HUES6 (cell line): ENCODE measurements around the gene DPP4.

Experiments used
- H3K27ac ChIP-seq: 2 replicates; pipeline ENCODE4 v1.7.0; 2013; ENCODE audit warnings: low read depth, mild to moderate bottlenecking, low read length, inconsistent platforms
- H3K27me3 ChIP-seq: 2 replicates; pipeline ENCODE4 v1.6.1; 2013; ENCODE audit warnings: low read length; ENCODE audit not compliant: control insufficient read depth, insufficient read depth
- H3K36me3 ChIP-seq: 2 replicates; pipeline ENCODE4 v1.6.1; 2013; ENCODE audit warnings: low read length; ENCODE audit not compliant: control insufficient read depth, insufficient read depth
- H3K4me1 ChIP-seq: 2 replicates; pipeline ENCODE4 v1.6.1; 2013; ENCODE audit warnings: low read length; ENCODE audit not compliant: control insufficient read depth, insufficient read depth
- H3K4me3 ChIP-seq: 2 replicates; pipeline ENCODE4 v1.5.1; 2013; ENCODE audit warnings: low read depth, low read length
- H3K9ac ChIP-seq: one replicate; pipeline ENCODE4 v1.6.1; 2013; ENCODE audit warnings: mild to moderate bottlenecking, low read length
- H3K9me3 ChIP-seq: 2 replicates; pipeline ENCODE4 v1.6.1; 2013; ENCODE audit warnings: low read depth, low read length; ENCODE audit not compliant: control insufficient read depth, insufficient read depth

Gene DPP4

DNA sequence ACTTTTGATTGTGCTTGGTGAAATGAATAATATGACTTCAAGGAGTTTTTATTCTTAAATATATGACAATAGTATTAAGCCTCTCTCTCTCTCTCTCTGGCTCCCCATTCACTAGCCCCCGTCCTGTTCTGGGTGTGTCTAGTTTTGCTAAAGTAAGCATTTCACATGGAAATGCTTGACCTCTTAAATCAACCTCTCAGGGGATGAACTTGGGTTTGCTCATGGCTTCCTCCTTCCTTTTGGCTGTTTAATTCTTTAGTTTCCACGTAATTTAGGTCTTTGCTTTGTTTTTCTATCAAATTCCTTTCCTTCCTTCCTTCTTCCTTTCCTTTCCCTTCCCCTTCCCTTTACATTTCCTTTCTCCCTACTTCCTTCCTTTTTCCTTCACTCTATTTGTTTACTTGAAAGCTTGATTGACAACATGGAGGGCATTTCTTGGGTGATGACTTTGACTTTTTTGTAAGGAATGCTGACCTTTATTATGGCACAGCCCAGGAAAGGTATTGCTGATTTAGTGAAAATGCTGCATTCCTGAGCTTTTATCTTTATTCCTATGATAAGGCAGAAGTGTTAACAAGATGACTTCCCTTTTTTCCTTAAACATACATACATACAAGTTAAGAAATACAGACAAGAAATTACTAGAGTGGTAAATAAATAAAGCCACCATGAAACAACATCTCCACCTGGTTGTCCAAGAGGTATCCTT is 3.6 kb downstream of the DPP4 start:
- Histone ChIP-seq H3K36me3 (no peaks in the 10 kb centered on the region), H3K27ac (no peak overlapping the region), H3K4me3 (no peak overlapping the region), H3K9ac (no peak overlapping the region), H3K9me3 (no peaks in the 10 kb centered on the region), H3K4me1 (peaks cover 22% of the 10 kb centered on the region), H3K27me3 (peaks cover 33% of the 10 kb centered on the region)

DNA sequence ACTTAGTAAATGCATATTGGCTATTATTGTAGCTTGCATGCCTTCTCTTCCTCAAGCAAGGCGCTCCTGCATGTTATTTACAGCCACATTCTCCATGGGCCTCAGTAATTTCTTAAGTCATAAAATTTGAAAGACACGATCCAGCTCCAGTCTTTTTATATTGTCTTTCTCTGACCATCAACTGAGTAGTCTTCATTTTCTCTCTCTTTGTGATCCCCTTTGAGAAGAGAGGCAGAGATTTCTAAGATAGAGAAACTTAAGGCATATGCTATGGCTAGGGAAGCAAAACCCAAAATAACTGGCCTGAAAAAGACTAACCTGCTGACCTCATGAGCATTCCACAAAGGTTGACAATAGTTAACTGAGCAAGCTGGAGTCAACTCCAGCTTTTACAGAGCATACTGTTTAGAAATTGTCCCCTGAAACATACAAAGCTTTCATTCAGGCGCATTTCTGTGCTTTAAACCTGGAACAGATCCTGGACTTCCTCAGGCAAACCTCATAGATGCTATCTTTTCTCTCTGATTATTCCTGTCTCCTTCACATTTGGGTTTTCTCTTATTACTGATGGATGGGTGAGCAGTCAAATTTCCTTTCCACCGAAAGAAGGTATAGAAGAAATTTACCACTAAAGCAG is 4.6 kb downstream of the DPP4 start:
- H3K9me3 ChIP-seq: no peaks in the 10 kb centered on the region
- no peak overlapping the region for H3K9ac ChIP-seq
- peaks cover 23% of the 10 kb centered on the region for H3K27me3 ChIP-seq
- peaks cover 12% of the 10 kb centered on the region for H3K4me1 ChIP-seq
- no peaks in the 10 kb centered on the region for H3K36me3 ChIP-seq
- no peak overlapping the region for H3K27ac ChIP-seq
- no peak overlapping the region for H3K4me3 ChIP-seq

DNA sequence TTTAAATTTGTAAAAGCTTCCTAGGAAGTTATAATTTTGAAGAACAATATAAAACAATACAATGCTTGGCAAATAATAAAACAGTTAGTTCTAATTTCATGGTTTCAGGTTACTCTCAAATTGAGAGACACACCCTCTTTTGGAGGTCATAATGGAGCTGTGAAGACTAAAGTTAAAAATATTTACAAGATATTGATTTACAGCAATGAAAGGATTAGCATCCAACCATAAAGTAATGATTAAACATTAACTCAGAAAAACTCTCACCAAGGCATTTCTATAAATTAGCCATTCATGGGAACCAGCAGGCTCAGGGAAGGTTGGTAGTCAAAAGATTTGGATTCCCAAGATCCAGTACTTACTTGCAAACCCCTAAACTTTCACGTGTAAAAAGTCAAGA is 6.4 kb downstream of the DPP4 start:
- Histone ChIP-seq H3K9ac (no peak overlapping the region), H3K36me3 (no peaks in the 10 kb centered on the region), H3K27me3 (peaks cover 5% of the 10 kb centered on the region), H3K27ac (no peak overlapping the region), H3K9me3 (peaks cover 4% of the 10 kb centered on the region; the same call in 1 of the 2 replicates), H3K4me1 (peaks cover 8% of the 10 kb centered on the region; the same call in 1 of the 2 replicates), H3K4me3 (no peak overlapping the region)

- H3K9ac ChIP-seq: no peak overlapping the region
- no peaks in the 10 kb centered on the region for H3K27me3 ChIP-seq
- peaks cover 5% of the 10 kb centered on the region; the same call in 1 of the 2 replicates for H3K9me3 ChIP-seq
- H3K27ac ChIP-seq: no peak overlapping the region
- H3K4me1 ChIP-seq: peaks cover 8% of the 10 kb centered on the region; the same call in 1 of the 2 replicates
- H3K4me3 ChIP-seq: no peak overlapping the region
- no peaks in the 10 kb centered on the region for H3K36me3 ChIP-seq
Observed at GRCh38 chr2:162065767-162066166, 8.2 kb downstream of the DPP4 start.

DNA sequence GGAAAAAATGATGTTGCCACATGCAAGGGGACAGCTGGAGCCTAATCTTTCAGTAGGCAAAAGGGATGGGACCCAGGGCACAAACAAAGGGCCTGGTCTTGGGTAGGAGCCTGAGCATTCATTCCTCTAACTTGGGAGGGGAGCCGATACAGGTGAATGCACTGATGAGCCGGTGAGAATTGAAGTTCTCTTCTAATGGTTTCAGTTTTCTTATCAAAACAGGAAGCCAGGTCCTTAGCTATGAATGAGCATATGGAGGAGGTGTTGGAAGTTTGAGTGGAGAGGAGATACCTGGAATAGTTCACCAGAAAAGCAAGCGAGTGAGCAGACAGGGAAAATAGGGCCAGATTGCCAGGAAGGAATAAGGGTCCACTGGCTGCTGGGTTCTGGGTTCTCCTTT is 10.1 kb downstream of the DPP4 start:
- no peaks in the 10 kb centered on the region for H3K27me3 ChIP-seq
- peaks cover 5% of the 10 kb centered on the region; the same call in 1 of the 2 replicates for H3K9me3 ChIP-seq
- no peak overlapping the region for H3K9ac ChIP-seq
- no peak overlapping the region for H3K27ac ChIP-seq
- H3K4me1 ChIP-seq: peaks cover 9% of the 10 kb centered on the region
- no peak overlapping the region for H3K4me3 ChIP-seq
- H3K36me3 ChIP-seq: no peaks in the 10 kb centered on the region

DNA sequence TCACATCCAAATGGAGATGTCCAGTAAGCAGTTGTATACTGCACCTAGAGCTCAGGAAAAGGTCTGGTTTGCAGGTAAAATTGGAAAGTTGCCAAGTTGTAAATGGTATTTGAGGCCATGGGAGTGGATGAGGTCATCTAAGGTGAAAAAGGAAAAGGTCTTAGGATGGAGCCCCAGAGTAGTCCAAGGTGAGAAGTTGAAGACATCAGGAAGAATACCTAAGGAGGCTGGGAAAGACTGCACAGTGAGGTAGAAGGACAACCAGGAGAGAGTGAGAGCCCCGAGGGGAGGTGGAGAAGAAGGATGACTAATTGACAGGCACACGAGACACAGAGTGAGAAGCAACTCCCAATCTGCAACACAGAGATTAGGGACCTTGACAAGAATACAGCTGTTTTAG is 10.7 kb downstream of the DPP4 start:
- peaks cover 16% of the 10 kb centered on the region for H3K4me1 ChIP-seq
- H3K36me3 ChIP-seq: no peaks in the 10 kb centered on the region
- no peak overlapping the region for H3K9ac ChIP-seq
- peaks cover 5% of the 10 kb centered on the region; the same call in 1 of the 2 replicates for H3K9me3 ChIP-seq
- no peak overlapping the region for H3K4me3 ChIP-seq
- no peaks in the 10 kb centered on the region for H3K27me3 ChIP-seq
- no peak overlapping the region for H3K27ac ChIP-seq

DNA sequence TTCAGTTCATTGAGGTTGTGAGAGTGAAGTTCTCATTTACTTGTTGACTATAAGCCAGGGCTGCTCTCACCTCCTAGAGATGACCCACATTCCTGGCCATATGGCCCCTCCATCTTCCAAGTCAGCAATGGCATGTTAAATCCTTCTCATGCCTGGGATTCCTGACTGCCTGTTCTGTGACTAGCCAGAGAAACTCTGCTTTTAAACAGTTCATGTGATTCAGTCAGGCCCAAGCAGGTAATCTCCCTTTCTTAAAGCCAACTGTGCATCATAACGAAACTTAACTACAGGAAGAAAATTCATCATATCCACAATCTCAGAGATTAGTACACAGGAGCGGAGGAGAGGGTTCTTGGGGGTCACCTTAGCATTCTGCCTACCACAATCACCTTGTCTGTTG is 11.5 kb downstream of the DPP4 start:
- no peaks in the 10 kb centered on the region for H3K36me3 ChIP-seq
- no peaks in the 10 kb centered on the region for H3K27me3 ChIP-seq
- H3K9me3 ChIP-seq: peaks cover 5% of the 10 kb centered on the region; the same call in 1 of the 2 replicates
- no peak overlapping the region for H3K9ac ChIP-seq
- H3K4me3 ChIP-seq: no peak overlapping the region
- H3K4me1 ChIP-seq: peaks cover 16% of the 10 kb centered on the region
- no peak overlapping the region for H3K27ac ChIP-seq

GRCh38 chr2:162061021-162061420 is 13.0 kb downstream of the DPP4 start:
- Histone ChIP-seq H3K9ac (no peak overlapping the region), H3K4me3 (no peak overlapping the region), H3K27me3 (no peaks in the 10 kb centered on the region), H3K9me3 (peaks cover 13% of the 10 kb centered on the region; the same call in 1 of the 2 replicates), H3K27ac (no peak overlapping the region), H3K4me1 (peaks cover 13% of the 10 kb centered on the region), H3K36me3 (no peaks in the 10 kb centered on the region)

- peaks cover 13% of the 10 kb centered on the region for H3K4me1 ChIP-seq
- H3K27ac ChIP-seq: no peak overlapping the region
- no peaks in the 10 kb centered on the region for H3K27me3 ChIP-seq
- H3K36me3 ChIP-seq: no peaks in the 10 kb centered on the region
- no peak overlapping the region for H3K9ac ChIP-seq
- no peak overlapping the region for H3K4me3 ChIP-seq
- peaks cover 13% of the 10 kb centered on the region; the same call in 1 of the 2 replicates for H3K9me3 ChIP-seq
Observed at GRCh38 chr2:162060532-162060931, 13.5 kb downstream of the DPP4 start.

- H3K36me3 ChIP-seq: no peaks in the 10 kb centered on the region
- no peak overlapping the region for H3K4me3 ChIP-seq
- peaks cover 13% of the 10 kb centered on the region; the same call in 1 of the 2 replicates for H3K9me3 ChIP-seq
- no peak overlapping the region for H3K9ac ChIP-seq
- no peaks in the 10 kb centered on the region for H3K27me3 ChIP-seq
- H3K4me1 ChIP-seq: peaks cover 13% of the 10 kb centered on the region
- no peak overlapping the region for H3K27ac ChIP-seq
Observed at GRCh38 chr2:162058973-162059668, 14.9 kb downstream of the DPP4 start.

- no peak overlapping the region for H3K9ac ChIP-seq
- peaks cover 13% of the 10 kb centered on the region for H3K4me1 ChIP-seq
- no peak overlapping the region for H3K27ac ChIP-seq
- H3K4me3 ChIP-seq: no peak overlapping the region
- H3K9me3 ChIP-seq: peaks cover 8% of the 10 kb centered on the region; the same call in 1 of the 2 replicates
- H3K36me3 ChIP-seq: no peaks in the 10 kb centered on the region
- no peaks in the 10 kb centered on the region for H3K27me3 ChIP-seq
Observed at GRCh38 chr2:162057426-162057825, 16.6 kb downstream of the DPP4 start.
